K562 (cell line): Measurements from ENCODE around the gene CLDN2. TPM values are rescaled to one million over a fixed set of nuclear protein-coding genes. Genes with fewer than 3 reads are reported as not detected.

ENCODE experiments used
- ATAC-seq: fragments of 200-7000 bp; cut with Tn5 transposase; 3 replicates; pipeline ENCODE4 v1.9.1; 2020; ENCODE audit warnings: moderate library complexity
- BruUV-seq: library from RNA; stranded (reverse); fragments of 400-500 nt; replicated peaks from 2 replicates; lab custom pipeline; 2021; lab: Mats Ljungman, UMichigan
- CTCF ChIA-PET: fragments of 300-600 bp; formaldehyde crosslinking; extraction: SDS; loops from one replicate; lab custom pipeline; 2021; ENCODE audit warnings: low intra/inter-chr PET ratio; lab: Yijun Ruan, JAX
- POLR2A ChIA-PET: fragments of 300-600, 350-650 bp; sonication (Branson Sonifier 250); formaldehyde crosslinking; extraction: SDS; loops from one replicate; lab custom pipeline; 2021; ENCODE audit warnings: antibody characterized with exemption, inconsistent platforms; lab: Yijun Ruan, JAX
- DNase-seq, 4 experiments: peaks; one replicate each; pipeline versions ENCODE4 v3.0.0 to v3.0.0-alpha.2; 2011 to 2018; ENCODE audit warnings: low spot score in 3 of 4, mixed read lengths in 3 of 4; ENCODE audit errors: extremely low read depth in 1 of 4
- FAIRE-seq: peaks from 2 replicates; lab custom pipeline; 2011; peaks lifted over from hg19 to GRCh38; lab: Jason Lieb, UNC
- H2AFZ ChIP-seq: 2 replicates; pipeline ENCODE4 v1.6.0; 2011; ENCODE audit warnings: low read depth, low read length, control low read depth, inconsistent platforms
- H3K27ac ChIP-seq: fragments of 200-600 bp; 3 replicates; pipeline ENCODE4 v1.8.0; 2011; ENCODE audit warnings: low read depth, mild to moderate bottlenecking, control low read depth, inconsistent platforms, low read length, moderate library complexity, mixed read lengths; ENCODE audit errors: extremely low read depth
- H3K27me3 ChIP-seq, 2 experiments: fragments of 300-600 bp in 1 of 2; 2 replicates in 1 of 2; 3 replicates in 1 of 2; pipeline versions ENCODE4 v1.6.0 to v1.8.0; 2011; ENCODE audit warnings: inconsistent platforms in 2 of 2, low read length in 2 of 2, mild to moderate bottlenecking in 1 of 2, mixed read lengths in 1 of 2, moderate library complexity in 1 of 2; ENCODE audit not compliant: control insufficient read depth in 2 of 2, insufficient read depth in 2 of 2
- H3K36me3 ChIP-seq: fragments of 300-600 bp; 3 replicates; pipeline ENCODE4 v1.8.0; 2011; ENCODE audit warnings: mild to moderate bottlenecking, low read length, inconsistent platforms; ENCODE audit not compliant: control insufficient read depth, insufficient read depth
- H3K4me1 ChIP-seq, 2 experiments: fragments of 200-600 bp in 1 of 2; replicated peaks in 1 of 2; 2 replicates in 1 of 2; 3 replicates in 1 of 2; pipeline versions ENCODE4 v1.5.1 to v1.8.0; 2011; ENCODE audit warnings: inconsistent platforms in 2 of 2, low read length in 2 of 2, mild to moderate bottlenecking in 1 of 2, mixed read lengths in 1 of 2, moderate library complexity in 1 of 2; ENCODE audit not compliant: control insufficient read depth in 2 of 2, insufficient read depth in 2 of 2
- H3K4me2 ChIP-seq: 2 replicates; pipeline ENCODE4 v1.6.1; 2011; ENCODE audit warnings: low read length, control low read depth, inconsistent platforms, mixed read lengths; ENCODE audit not compliant: insufficient read depth
- H3K4me3 ChIP-seq: fragments of 200-600 bp; sonication (generic), shearing (Covaris generic); 2 replicates; pipeline ENCODE4 v1.5.1; 2016; ENCODE audit warnings: control low read depth, inconsistent platforms
- H3K79me2 ChIP-seq: fragments of 200-600 bp; 3 replicates; pipeline ENCODE4 v1.8.0; 2011; ENCODE audit warnings: low read length, inconsistent platforms; ENCODE audit not compliant: control insufficient read depth, insufficient read depth
- H3K9ac ChIP-seq, 2 experiments: 2 replicates each; pipeline versions ENCODE4 v1.6.0 to v1.6.1; 2011; ENCODE audit warnings: low read depth in 2 of 2, low read length in 2 of 2, control low read depth in 1 of 2, inconsistent platforms in 1 of 2, mild to moderate bottlenecking in 1 of 2, mixed read lengths in 1 of 2; ENCODE audit not compliant: insufficient read depth in 1 of 2
- H3K9me1 ChIP-seq: one replicate; pipeline ENCODE4 v1.6.0; 2011; ENCODE audit warnings: inconsistent platforms, mild to moderate bottlenecking, low read length, moderate library complexity; ENCODE audit not compliant: control insufficient read depth, insufficient read depth
- H3K9me3 ChIP-seq: replicated peaks from 2 replicates; pipeline ENCODE4 v1.5.1; 2011; ENCODE audit warnings: low read depth, low read length, inconsistent platforms; ENCODE audit not compliant: control insufficient read depth, insufficient read depth
- H4K20me1 ChIP-seq: replicated peaks from 2 replicates; pipeline ENCODE4 v1.6.1; 2011; ENCODE audit warnings: low read length, inconsistent platforms, mixed read lengths; ENCODE audit not compliant: control insufficient read depth, insufficient read depth
- ADNP ChIP-seq: fragments of 200-800 bp; sonication (Bioruptor generic); IDR thresholded peaks from 2 replicates; pipeline ENCODE4 v1.6.1; 2016; ENCODE audit warnings: missing genetic modification characterization, missing compliant biosample characterization
- ARID1B ChIP-seq: fragments of 450-650 bp; IDR thresholded peaks from 2 replicates; pipeline ENCODE4 v1.6.1; 2016; ENCODE audit warnings: antibody characterized with exemption, mild to moderate bottlenecking, inconsistent platforms
- BCLAF1 ChIP-seq, 2 experiments: fragments of 450-650 bp in 1 of 2; IDR thresholded peaks; 2 replicates each; pipeline ENCODE4 v1.6.1; 2011 to 2017; ENCODE audit warnings: low read depth in 2 of 2, antibody characterized with exemption in 1 of 2, borderline replicate concordance in 1 of 2, low read length in 1 of 2, mild to moderate bottlenecking in 1 of 2, mixed read lengths in 1 of 2; ENCODE audit not compliant: control insufficient read depth in 1 of 2
- BRD4 ChIP-seq: fragments of 200-600 bp; sonication (generic); IDR thresholded peaks from 2 replicates; pipeline ENCODE4 v1.6.1; 2017; ENCODE audit warnings: inconsistent platforms
- COPS2 ChIP-seq: fragments of 450-650 bp; conservative IDR thresholded peaks from 2 replicates; pipeline ENCODE4 v1.6.1; 2016; ENCODE audit warnings: mild to moderate bottlenecking, moderate library complexity
- CXXC5 ChIP-seq: fragments of 250-450 bp; sonication (Bioruptor Pico); IDR thresholded peaks from 2 replicates; pipeline ENCODE4 v1.8.0; 2022; ENCODE audit warnings: inconsistent platforms, mild to moderate bottlenecking, moderate library complexity
- ETV5 ChIP-seq: sonication (generic); formaldehyde crosslinking; IDR thresholded peaks from 2 replicates; pipeline ENCODE4 v1.4.0; 2020; ENCODE audit warnings: low read depth, mild to moderate bottlenecking, missing genetic modification reagents
- HIVEP1 ChIP-seq: fragments of 250-450 bp; sonication (Bioruptor Pico); IDR thresholded peaks from 2 replicates; pipeline ENCODE4 v1.4.0; 2020; ENCODE audit warnings: mild to moderate bottlenecking
- HLTF ChIP-seq: fragments of 450-650 bp; IDR thresholded peaks from 2 replicates; pipeline ENCODE4 v1.6.1; 2016
- HMBOX1 ChIP-seq: sonication (generic); IDR thresholded peaks from 2 replicates; pipeline ENCODE4 v1.6.1; 2016
- MAZ ChIP-seq, 2 experiments: fragments of 450-650 bp in 1 of 2; sonication (generic) in 1 of 2; formaldehyde crosslinking; IDR thresholded peaks in 1 of 2; conservative IDR thresholded peaks in 1 of 2; 2 replicates each; pipeline versions ENCODE4 v1.4.0 to v1.5.0; 2020; ENCODE audit warnings: mild to moderate bottlenecking in 1 of 2, missing genetic modification reagents in 1 of 2
- TFAP4 ChIP-seq: sonication (generic); formaldehyde crosslinking; IDR thresholded peaks from 2 replicates; pipeline ENCODE4 v1.8.0; 2022; ENCODE audit warnings: missing genetic modification reagents, mild to moderate bottlenecking, moderate library complexity, borderline replicate concordance
- THRA ChIP-seq: fragments of 450-650 bp; IDR thresholded peaks from 2 replicates; pipeline ENCODE4 v1.6.1; 2017; ENCODE audit warnings: mild to moderate bottlenecking, moderate library complexity
- ZKSCAN8 ChIP-seq: fragments of 200-800 bp; sonication (Bioruptor generic); IDR thresholded peaks from 2 replicates; pipeline ENCODE4 v1.6.1; 2016; ENCODE audit warnings: missing genetic modification characterization, missing compliant biosample characterization
- ZNF197 ChIP-seq: fragments of 200-800 bp; sonication (Bioruptor generic); IDR thresholded peaks from 2 replicates; pipeline ENCODE4 v1.6.1; 2016; ENCODE audit warnings: low read depth, missing genetic modification characterization, missing compliant biosample characterization
- WGBS: fragments of 100-300 bp; shearing (Covaris generic); methylation state at CpG from one replicate; pipeline ENCODE4 v1.1.6; 2016; ENCODE audit warnings: low coverage, mixed read lengths; ENCODE audit not compliant: insufficient coverage; ENCODE audit errors: missing lambda C conversion rate; 5-methylcytosine and 5-hydroxymethylcytosine counted together
- in situ Hi-C: fragments of 300-500 bp; cut with MboI; formaldehyde crosslinking; loops from 4 replicates; pipeline ENCODE4 v1.15.0; 2018; ENCODE audit warnings: inconsistent platforms, mixed read lengths
- intact Hi-C: fragments of 100-400 bp; cut with micrococcal nuclease; formaldehyde crosslinking; loops from 2 replicates; pipeline ENCODE4 v1.14.2; 2022
- polyA plus RNA-seq, 8 experiments: library from polyadenylated mRNA; depleted of rRNA in 4 of 8; stranded (reverse) in 5 of 8; unstranded in 3 of 8; fragments of >200 nt; fragmentation: Nextera tagmentation in 2 of 8; fragmentation: Illumina TruSeq in 1 of 8; extraction: Ambion mirVana in 2 of 8; extraction: Trizol in 1 of 8; gene quantifications; 2 replicates each; pipeline versions ENCODE4 v1.2.1 to v1.2.3, GENCODE V29; 2011 to 2014; ENCODE audit warnings: inconsistent platforms in 1 of 8, missing spikeins in 1 of 8
- total RNA-seq, 7 experiments: library from RNA; depleted of rRNA in 6 of 7; stranded (reverse); fragments of >200 nt in 6 of 7; fragmentation: Illumina TruSeq in 2 of 7; extraction: Trizol in 2 of 7; gene quantifications; 2 replicates each; pipeline versions ENCODE4 v1.2.1 to v1.2.3, GENCODE V29; 2011 to 2021; ENCODE audit warnings: low replicate concordance in 1 of 7

CLDN2 gene
- total and polyA plus RNA-seq, 9 of the 15 experiments (the other 6 are each of a cell fraction or from before 2014, with no cell fraction given): not detected

- ATAC-seq (no peak), DNase-seq (no peak), FAIRE-seq (no peak)
- Histone ChIP-seq H3K9me3 (no peaks in the 10 kb centered on the region), H3K27ac (no peak overlapping the region), H3K27me3 (no peaks in the 10 kb centered on the region), H2AFZ (no peak overlapping the region), H3K79me2 (no peaks in the 10 kb centered on the region), H3K36me3 (no peaks in the 10 kb centered on the region), H3K4me1 (no peaks in the 10 kb centered on the region), H4K20me1 (no peaks in the 10 kb centered on the region), H3K4me2 (no peak overlapping the region), H3K4me3 (no peak overlapping the region), H3K9me1 (no peaks in the 10 kb centered on the region), H3K9ac (no peak overlapping the region)
- 4% methylated on average over 3 of the region's 3 CpGs for WGBS
- POLR2A ChIA-PET: no interaction called here
- CTCF ChIA-PET: no interaction called here
- in situ Hi-C loops: no loop called here
- no TSS peak for BruUV-seq
- intact Hi-C loops: no loop called here
- TF ChIP-seq THRA: no peak
- TF ChIP-seq ETV5 (CRISPR knock-in tag): no peak
- no peak for TF ChIP-seq HMBOX1
- TF ChIP-seq BRD4: no peak
- no peak for TF ChIP-seq ARID1B
- TF ChIP-seq CXXC5 (CRISPR knock-in tag): no peak
- no peak for TF ChIP-seq ADNP (tag)
- no peak for TF ChIP-seq ZKSCAN8 (CRISPR knock-in tag)
- no peak for TF ChIP-seq COPS2
- no peak for TF ChIP-seq BCLAF1 (IDR thresholded peaks at IDR 0.05; ENCODE audit: borderline replicate concordance in 1 of 2, control insufficient read depth in 1 of 2, low read depth in 2 of 2, low read length in 1 of 2)
- TF ChIP-seq MAZ (CRISPR knock-in tag; conservative IDR thresholded peaks at IDR 0.05 in 1 of 2, IDR thresholded peaks at IDR 0.05 in 1 of 2): no peak
- TF ChIP-seq HLTF: no peak
- no peak for TF ChIP-seq TFAP4 (CRISPR knock-in tag)
- TF ChIP-seq HIVEP1 (CRISPR knock-in tag): no peak
- TF ChIP-seq ZNF197 (CRISPR knock-in tag): no peak
Observed at GRCh38 chrX:106939566-106939965, 19.4 kb downstream of the CLDN2 start.
